GM12872 (cell line): ENCODE data around the gene CCDC85C.

ENCODE experiments used
- CTCF ChIP-seq: IDR thresholded peaks from 3 replicates; pipeline ENCODE4 v1.5.1; 2011; ENCODE audit warnings: low read depth, mild to moderate bottlenecking, low read length, moderate library complexity; ENCODE audit not compliant: insufficient read depth

The CCDC85C gene

GRCh38 chr14:99539491-99539890, 64.5 kb downstream of the CCDC85C start:
- TF ChIP-seq CTCF, result no peak

- no peak for TF ChIP-seq CTCF
Observed at GRCh38 chr14:99538733-99539132, 65.3 kb downstream of the CCDC85C start.

DNA sequence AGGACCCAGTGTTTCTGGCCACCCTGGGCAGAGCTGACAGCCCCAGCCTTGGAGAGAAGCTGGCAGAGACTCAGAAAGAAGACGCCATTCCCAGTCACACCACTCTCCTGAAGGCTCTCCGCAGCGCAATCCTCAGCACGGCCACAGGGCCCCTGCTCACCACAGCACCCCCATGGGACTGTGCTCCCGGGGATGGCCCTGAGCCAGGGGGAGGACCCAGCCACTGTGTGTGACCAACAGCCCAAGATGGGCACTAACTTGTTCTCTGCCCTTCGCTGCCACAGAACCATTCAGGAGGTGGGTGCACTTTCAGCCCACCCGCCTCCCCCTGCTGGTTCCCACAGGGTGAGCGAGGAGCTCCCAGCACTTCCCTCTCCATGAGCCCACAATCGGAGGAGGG, 65.7 kb downstream of the CCDC85C start:
- TF ChIP-seq CTCF, result no peak

- TF ChIP-seq CTCF, result no peak
Observed at GRCh38 chr14:99537399-99537798, 66.6 kb downstream of the CCDC85C start.

GRCh38 chr14:99535908-99536778, 67.9 kb downstream of the CCDC85C start:
- TF ChIP-seq CTCF, result no peak

DNA sequence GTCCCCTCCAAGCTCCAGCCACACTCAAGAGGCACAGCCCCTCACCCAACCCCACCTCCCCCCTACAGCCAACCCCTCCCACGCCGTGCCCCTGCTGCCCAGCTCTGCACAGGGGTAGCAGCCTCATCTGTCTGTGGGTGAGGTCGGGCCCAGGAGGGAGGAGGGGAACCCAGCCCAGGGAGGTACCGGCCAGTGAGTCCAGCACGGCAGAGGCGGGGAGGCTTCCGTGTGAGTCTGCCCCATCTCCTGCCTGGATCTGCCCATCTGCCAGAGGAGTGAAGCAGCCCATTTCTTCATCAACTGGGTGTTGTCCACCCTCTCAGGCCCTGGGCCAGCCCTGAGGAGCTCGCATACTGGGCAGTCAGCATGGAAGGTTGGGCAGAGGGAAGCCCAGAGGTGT, 68.6 kb downstream of the CCDC85C start:
- TF ChIP-seq CTCF, result no peak

- no peak for TF ChIP-seq CTCF
Observed at GRCh38 chr14:99534863-99535262, 69.1 kb downstream of the CCDC85C start.
